Breast epithelium (tissue), 3 donors: ENCODE data around the gene LTB4R.

Experiments
- POLR2A ChIP-seq: fragments of 450-650 bp; IDR thresholded peaks from one replicate; pipeline ENCODE4 v1.6.1; 2016; ENCODE audit warnings: antibody characterized with exemption, mild to moderate bottlenecking, moderate library complexity
- POLR2AphosphoS5 ChIP-seq, 3 donors: sonication (generic); formaldehyde crosslinking; IDR thresholded peaks; one replicate each; pipeline ENCODE4 v1.6.1; 2017; ENCODE audit warnings: antibody characterized with exemption in 3 of 3
- TF ChIP-seq, protein P1 (sequence below), 3 donors: fragments of 450-650 bp; IDR thresholded peaks; one replicate each; pipeline ENCODE4 v1.5.1; 2016 to 2017; ENCODE audit warnings: antibody characterized with exemption in 3 of 3, mild to moderate bottlenecking in 3 of 3, moderate library complexity in 3 of 3

- no peak for TF ChIP-seq POLR2A
- TF ChIP-seq, protein P1, sequence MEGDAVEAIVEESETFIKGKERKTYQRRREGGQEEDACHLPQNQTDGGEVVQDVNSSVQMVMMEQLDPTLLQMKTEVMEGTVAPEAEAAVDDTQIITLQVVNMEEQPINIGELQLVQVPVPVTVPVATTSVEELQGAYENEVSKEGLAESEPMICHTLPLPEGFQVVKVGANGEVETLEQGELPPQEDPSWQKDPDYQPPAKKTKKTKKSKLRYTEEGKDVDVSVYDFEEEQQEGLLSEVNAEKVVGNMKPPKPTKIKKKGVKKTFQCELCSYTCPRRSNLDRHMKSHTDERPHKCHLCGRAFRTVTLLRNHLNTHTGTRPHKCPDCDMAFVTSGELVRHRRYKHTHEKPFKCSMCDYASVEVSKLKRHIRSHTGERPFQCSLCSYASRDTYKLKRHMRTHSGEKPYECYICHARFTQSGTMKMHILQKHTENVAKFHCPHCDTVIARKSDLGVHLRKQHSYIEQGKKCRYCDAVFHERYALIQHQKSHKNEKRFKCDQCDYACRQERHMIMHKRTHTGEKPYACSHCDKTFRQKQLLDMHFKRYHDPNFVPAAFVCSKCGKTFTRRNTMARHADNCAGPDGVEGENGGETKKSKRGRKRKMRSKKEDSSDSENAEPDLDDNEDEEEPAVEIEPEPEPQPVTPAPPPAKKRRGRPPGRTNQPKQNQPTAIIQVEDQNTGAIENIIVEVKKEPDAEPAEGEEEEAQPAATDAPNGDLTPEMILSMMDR (IDR thresholded peaks at IDR 0.05) = no peak
- no peak for TF ChIP-seq POLR2AphosphoS5 (IDR thresholded peaks at IDR 0.05)
Observed at GRCh38 chr14:24356208-24356607, 44.9 kb downstream of the LTB4R start.
